HepG2 (cell line): ENCODE measurements around the gene KDM7A. TPM values are rescaled to one million over a fixed set of nuclear protein-coding genes. Genes with fewer than 3 reads are reported as not detected.

Experiments used
- ATAC-seq: fragments of 200-7000 bp; cut with Tn5 transposase; 3 replicates; pipeline ENCODE4 v1.9.1; 2020; ENCODE audit warnings: mild to moderate bottlenecking, moderate library complexity
- BruUV-seq: library from RNA; stranded (reverse); fragments of 400-500 nt; replicated peaks from 2 replicates; lab custom pipeline; 2021; lab: Mats Ljungman, UMichigan
- CTCF ChIA-PET: fragments of 300-600 bp; formaldehyde crosslinking; extraction: SDS; loops from one replicate; lab custom pipeline; 2021; ENCODE audit warnings: low total read pairs, inconsistent platforms, low intra/inter-chr PET ratio; lab: Yijun Ruan, JAX
- POLR2A ChIA-PET: fragments of 350-600 bp; sonication (Branson Sonifier 250); formaldehyde crosslinking; loops from one replicate; lab custom pipeline; 2020; ENCODE audit warnings: antibody characterized with exemption, inconsistent platforms; lab: Yijun Ruan, JAX
- DNase-seq: peaks from one replicate; pipeline ENCODE4 v3.0.0-alpha.2; 2015; ENCODE audit warnings: low spot score
- FAIRE-seq: peaks from 3 replicates; lab custom pipeline; 2011; peaks lifted over from hg19 to GRCh38; lab: Jason Lieb, UNC
- H2AFZ ChIP-seq: one replicate; pipeline ENCODE4 v1.6.1; 2011; ENCODE audit warnings: low read length, inconsistent platforms
- H3K27ac ChIP-seq: fragments of 300-600 bp; 3 replicates; pipeline ENCODE4 v1.8.0; 2011; ENCODE audit warnings: mixed run types, mild to moderate bottlenecking, mixed read lengths, low read length, inconsistent platforms; ENCODE audit not compliant: insufficient read depth; ENCODE audit errors: extremely low read length
- H3K27me3 ChIP-seq, 2 experiments: fragments of 200-600 bp in 1 of 2; 2 replicates in 1 of 2; 3 replicates in 1 of 2; pipeline versions ENCODE4 v1.6.0 to v1.8.0; 2011; ENCODE audit warnings: low read length in 2 of 2, mild to moderate bottlenecking in 2 of 2, moderate library complexity in 2 of 2, inconsistent platforms in 1 of 2; ENCODE audit not compliant: insufficient read depth in 2 of 2, control insufficient read depth in 1 of 2
- H3K36me3 ChIP-seq, 2 experiments: fragments of 200-600 bp in 1 of 2; replicated peaks in 1 of 2; 2 replicates in 1 of 2; 3 replicates in 1 of 2; pipeline versions ENCODE4 v1.5.1 to v1.8.0; 2011; ENCODE audit warnings: low read length in 2 of 2, inconsistent platforms in 1 of 2; ENCODE audit not compliant: insufficient read depth in 2 of 2, control insufficient read depth in 1 of 2
- H3K4me1 ChIP-seq: 2 replicates; pipeline ENCODE4 v1.5.1; 2012; ENCODE audit warnings: low read length, inconsistent platforms; ENCODE audit not compliant: insufficient read depth
- H3K4me2 ChIP-seq: 2 replicates; pipeline ENCODE4 v1.6.0; 2011; ENCODE audit warnings: low read depth, low read length, inconsistent platforms
- H3K4me3 ChIP-seq, 3 experiments: fragments of 200-600 bp in 1 of 3; sonication (generic), shearing (Covaris generic) in 1 of 3; replicated peaks in 1 of 3; 2 replicates each; pipeline ENCODE4 v1.5.1; 2011 to 2016; ENCODE audit warnings: low read length in 3 of 3, inconsistent platforms in 2 of 3, low read depth in 2 of 3, mild to moderate bottlenecking in 2 of 3, control low read depth in 1 of 3, mixed read lengths in 1 of 3; ENCODE audit not compliant: insufficient read depth in 1 of 3
- H3K79me2 ChIP-seq: one replicate; pipeline ENCODE4 v1.6.1; 2011; ENCODE audit warnings: low read length, inconsistent platforms; ENCODE audit not compliant: insufficient read depth
- H3K9ac ChIP-seq: 2 replicates; pipeline ENCODE4 v1.6.0; 2011; ENCODE audit warnings: mild to moderate bottlenecking, low read depth, low read length, inconsistent platforms; ENCODE audit not compliant: insufficient read depth
- H3K9me3 ChIP-seq: 2 replicates; pipeline ENCODE4 v1.5.1; 2012; ENCODE audit warnings: mild to moderate bottlenecking, low read length
- H4K20me1 ChIP-seq: 2 replicates; pipeline ENCODE4 v1.6.0; 2011; ENCODE audit warnings: inconsistent platforms, mild to moderate bottlenecking, low read length, moderate library complexity; ENCODE audit not compliant: insufficient read depth
- CREB1 ChIP-seq, 2 experiments: fragments of 450-650 bp in 1 of 2; IDR thresholded peaks; 2 replicates each; pipeline ENCODE4 v1.6.1; 2016 to 2017; ENCODE audit warnings: control low read depth in 1 of 2, mild to moderate bottlenecking in 1 of 2, missing compliant biosample characterization in 1 of 2, missing genetic modification characterization in 1 of 2
- FOSL2 ChIP-seq: sonication (generic); formaldehyde crosslinking; IDR thresholded peaks from 2 replicates; pipeline ENCODE4 v1.4.0; 2020; ENCODE audit warnings: missing genetic modification reagents
- RORA ChIP-seq: sonication (generic); formaldehyde crosslinking; IDR thresholded peaks from 2 replicates; pipeline ENCODE4 v1.5.0; 2020; ENCODE audit warnings: mild to moderate bottlenecking, missing genetic modification reagents, moderate library complexity
- ZNF17 ChIP-seq: sonication (generic); formaldehyde crosslinking; IDR thresholded peaks from 2 replicates; pipeline ENCODE4 v1.5.0; 2020; ENCODE audit warnings: mild to moderate bottlenecking, missing genetic modification reagents
- ZNF484 ChIP-seq: sonication (generic); formaldehyde crosslinking; IDR thresholded peaks from 2 replicates; pipeline ENCODE4 v1.5.1; 2020; ENCODE audit warnings: mild to moderate bottlenecking, low read depth, missing genetic modification reagents, borderline replicate concordance
- ZNF557 ChIP-seq: sonication (generic); formaldehyde crosslinking; IDR thresholded peaks from 2 replicates; pipeline ENCODE4 v1.4.0; 2020; ENCODE audit warnings: missing genetic modification reagents
- whole genome bisulfite sequencing: methylation state at CpG from one replicate; pipeline ENCODE4 v1.1.6; 2017; ENCODE audit warnings: low lambda C conversion rate; 5-methylcytosine and 5-hydroxymethylcytosine counted together
- in situ Hi-C: cut with HindIII; loops from 2 replicates; pipeline ENCODE4 v1.10.0; 2017; ENCODE audit warnings: low pct_unique_long_range_greater_than_20kb; ENCODE audit not compliant: extremely low pct_ligation_motif_present
- intact Hi-C: fragments of 100-400 bp; cut with micrococcal nuclease; formaldehyde crosslinking; loops from one replicate; pipeline ENCODE4 v1.10.0; 2022; ENCODE audit not compliant: unreplicated experiment
- polyA plus RNA-seq, 8 experiments: library from polyadenylated mRNA; depleted of rRNA in 3 of 8; stranded (reverse) in 7 of 8; unstranded in 1 of 8; fragments of >200 nt; fragmentation: Illumina TruSeq in 4 of 8; extraction: Trizol in 4 of 8; gene quantifications; 2 replicates each; pipeline versions ENCODE4 v1.2.1 to v1.2.3, GENCODE V29; 2011 to 2016; ENCODE audit warnings: low read depth in 4 of 8, missing spikeins in 1 of 8, mixed read lengths in 1 of 8; ENCODE audit not compliant: insufficient read depth in 1 of 8
- total RNA-seq, 5 experiments: library from RNA; depleted of rRNA; stranded (reverse); fragments of >200 nt; fragmentation: Illumina TruSeq; extraction: Trizol; gene quantifications; 2 replicates each; pipeline ENCODE4 v1.2.3, GENCODE V29; 2016; ENCODE audit warnings: low read depth in 1 of 5
- TF ChIP-seq, protein P1 (sequence below): sonication (generic); formaldehyde crosslinking; IDR thresholded peaks from 2 replicates; pipeline ENCODE4 v1.8.0; 2022; ENCODE audit warnings: mild to moderate bottlenecking, missing genetic modification reagents
- TF ChIP-seq, protein P2 (sequence below): sonication (generic); formaldehyde crosslinking; IDR thresholded peaks from 2 replicates; pipeline ENCODE4 v1.9.0; 2021; ENCODE audit warnings: missing genetic modification reagents, mild to moderate bottlenecking, borderline replicate concordance

KDM7A gene
- total and polyA plus RNA-seq, 2 of the 13 experiments (the other 11 are each of a cell fraction or from before 2014, with no cell fraction given): 10.8 to 16.8 TPM

DNA sequence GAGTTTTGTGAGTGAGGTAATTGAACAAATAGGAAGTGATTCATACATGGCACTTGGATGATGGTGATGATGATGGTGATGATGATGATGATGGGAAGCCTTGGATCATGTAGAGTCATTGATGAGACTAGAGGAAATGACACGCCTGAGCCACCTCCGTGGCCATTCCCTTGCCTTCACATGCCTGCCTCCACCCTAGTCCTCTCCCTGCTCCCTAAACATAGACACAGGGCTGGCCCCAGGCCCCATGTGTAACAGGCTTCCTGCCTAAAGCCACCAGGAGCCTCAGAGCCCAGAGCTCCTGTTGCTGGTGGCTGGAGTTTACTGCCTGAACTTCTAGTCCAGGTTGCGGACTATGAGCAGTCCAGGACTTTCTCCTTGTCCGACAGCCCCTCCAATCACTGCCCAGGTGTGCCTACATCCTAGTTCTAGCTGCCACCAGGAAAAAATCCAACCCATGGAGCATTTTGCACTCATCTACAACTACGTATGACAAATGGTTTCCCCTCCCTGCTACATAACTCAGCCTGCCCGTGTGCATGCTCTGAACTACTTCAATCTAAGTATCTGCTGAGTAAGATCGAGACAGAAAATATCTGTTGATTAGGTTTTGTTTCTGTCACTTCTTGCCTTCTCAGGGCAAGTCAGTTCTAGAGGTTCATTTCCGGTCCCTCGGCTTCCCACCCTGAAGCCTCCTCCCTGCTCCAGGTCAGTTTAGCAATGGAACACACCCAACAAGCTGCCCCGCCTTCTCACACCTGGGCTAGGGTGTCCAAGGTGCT lies 35.5 kb upstream of the KDM7A start:
- no peak overlapping the region for H3K4me3 ChIP-seq
- DNase-seq: no peak
- no peak overlapping the region for H3K27ac ChIP-seq
- FAIRE-seq: no peak
- H3K27me3 ChIP-seq: peaks cover 0 to 8% of the 10 kb centered on the region in 2 experiments; a peak in 3 of 5 replicates
- peak overlapping the region; percentile 81 for H2AFZ ChIP-seq
- no peaks in the 10 kb centered on the region for H3K79me2 ChIP-seq
- TF ChIP-seq, protein P1, sequence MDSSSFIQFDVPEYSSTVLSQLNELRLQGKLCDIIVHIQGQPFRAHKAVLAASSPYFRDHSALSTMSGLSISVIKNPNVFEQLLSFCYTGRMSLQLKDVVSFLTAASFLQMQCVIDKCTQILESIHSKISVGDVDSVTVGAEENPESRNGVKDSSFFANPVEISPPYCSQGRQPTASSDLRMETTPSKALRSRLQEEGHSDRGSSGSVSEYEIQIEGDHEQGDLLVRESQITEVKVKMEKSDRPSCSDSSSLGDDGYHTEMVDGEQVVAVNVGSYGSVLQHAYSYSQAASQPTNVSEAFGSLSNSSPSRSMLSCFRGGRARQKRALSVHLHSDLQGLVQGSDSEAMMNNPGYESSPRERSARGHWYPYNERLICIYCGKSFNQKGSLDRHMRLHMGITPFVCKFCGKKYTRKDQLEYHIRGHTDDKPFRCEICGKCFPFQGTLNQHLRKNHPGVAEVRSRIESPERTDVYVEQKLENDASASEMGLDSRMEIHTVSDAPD (CRISPR knock-in tag): no peak
- TF ChIP-seq CREB1 (IDR thresholded peaks at IDR 0.05): peak; percentile 64
- TF ChIP-seq CREB1 (CRISPR knock-in tag; IDR thresholded peaks at IDR 0.05): no peak
- TF ChIP-seq FOSL2 (CRISPR knock-in tag): peak; percentile 32
- no peak for TF ChIP-seq RORA (CRISPR knock-in tag)
- TF ChIP-seq ZNF557: no peak
- TF ChIP-seq, protein P2, sequence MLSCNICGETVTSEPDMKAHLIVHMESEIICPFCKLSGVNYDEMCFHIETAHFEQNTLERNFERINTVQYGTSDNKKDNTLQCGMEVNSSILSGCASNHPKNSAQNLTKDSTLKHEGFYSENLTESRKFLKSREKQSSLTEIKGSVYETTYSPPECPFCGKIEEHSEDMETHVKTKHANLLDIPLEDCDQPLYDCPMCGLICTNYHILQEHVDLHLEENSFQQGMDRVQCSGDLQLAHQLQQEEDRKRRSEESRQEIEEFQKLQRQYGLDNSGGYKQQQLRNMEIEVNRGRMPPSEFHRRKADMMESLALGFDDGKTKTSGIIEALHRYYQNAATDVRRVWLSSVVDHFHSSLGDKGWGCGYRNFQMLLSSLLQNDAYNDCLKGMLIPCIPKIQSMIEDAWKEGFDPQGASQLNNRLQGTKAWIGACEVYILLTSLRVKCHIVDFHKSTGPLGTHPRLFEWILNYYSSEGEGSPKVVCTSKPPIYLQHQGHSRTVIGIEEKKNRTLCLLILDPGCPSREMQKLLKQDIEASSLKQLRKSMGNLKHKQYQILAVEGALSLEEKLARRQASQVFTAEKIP (CRISPR knock-in tag): no peak
- no peak for TF ChIP-seq ZNF17 (CRISPR knock-in tag)
- TF ChIP-seq ZNF484 (CRISPR knock-in tag): no peak
- WGBS: 43% methylated on average over 10 of the region's 10 CpGs
- H3K4me1 ChIP-seq: peaks cover 72% of the 10 kb centered on the region
- H3K36me3 ChIP-seq: no peaks in the 10 kb centered on the region
- ChIA-PET POLR2A (no interaction called here), CTCF (no interaction called here)
- H4K20me1 ChIP-seq: no peaks in the 10 kb centered on the region
- ATAC-seq: peak; percentile 37
- H3K4me2 ChIP-seq: peak overlapping the region; percentile 31; the same call in 1 of the 2 replicates
- in situ Hi-C loops: no loop called here
- no peaks in the 10 kb centered on the region for H3K9me3 ChIP-seq
- intact Hi-C loops: no loop called here
- no peak overlapping the region for H3K9ac ChIP-seq
- no TSS peak for BruUV-seq
